CD4-positive, CD25-positive, alpha-beta regulatory T cell (primary cell): ENCODE measurements around the gene CASP10. TPM values are rescaled to one million over a fixed set of nuclear protein-coding genes. Genes with fewer than 3 reads are reported as not detected.

ENCODE experiments used
- ATAC-seq, 2 donors: fragments of 150-1000 bp; cut with Tn5 transposase; one replicate each; pipeline ENCODE4 v1.10.0; 2021; ENCODE audit warnings: low read depth in 2 of 2, moderate number of reproducible peaks in 2 of 2, moderate library complexity in 1 of 2
- DNase-seq, 3 donors: peaks; one replicate each; pipeline versions ENCODE4 v3.0.0 to v3.0.0-alpha.2; 2012 to 2022; ENCODE audit warnings: mixed read lengths in 1 of 3
- H3K27ac ChIP-seq: one replicate; pipeline ENCODE4 v1.7.0; 2013; ENCODE audit warnings: mild to moderate bottlenecking, low read length; ENCODE audit not compliant: insufficient read depth, poor library complexity, severe bottlenecking
- H3K27me3 ChIP-seq: one replicate; pipeline ENCODE4 v1.7.0; 2013; ENCODE audit warnings: low read length; ENCODE audit not compliant: control insufficient read depth, insufficient read depth
- H3K36me3 ChIP-seq: one replicate; pipeline ENCODE4 v1.7.0; 2013; ENCODE audit warnings: mild to moderate bottlenecking, low read length, moderate library complexity; ENCODE audit not compliant: control insufficient read depth, insufficient read depth
- H3K4me1 ChIP-seq: 2 replicates; pipeline ENCODE4 v1.7.0; 2013; ENCODE audit warnings: mild to moderate bottlenecking, low read length; ENCODE audit not compliant: insufficient read depth, control insufficient read depth, poor library complexity, severe bottlenecking
- H3K4me3 ChIP-seq: one replicate; pipeline ENCODE4 v1.7.0; 2013; ENCODE audit warnings: low read depth, mild to moderate bottlenecking, low read length, moderate library complexity
- H3K9me3 ChIP-seq, 2 experiments: 1 replicate in 1 of 2; 2 replicates in 1 of 2; pipeline ENCODE4 v1.7.0; 2013; ENCODE audit warnings: low read length in 2 of 2, mild to moderate bottlenecking in 1 of 2, moderate library complexity in 1 of 2; ENCODE audit not compliant: control insufficient read depth in 2 of 2
- H3K27ac Mint-ChIP-seq, 3 donors: one replicate each; pipeline ENCODE4 v1.8.0; 2020 to 2022; ENCODE audit warnings: mild to moderate bottlenecking in 3 of 3, mixed read lengths in 3 of 3, moderate library complexity in 2 of 3
- H3K27me3 Mint-ChIP-seq: one replicate; pipeline ENCODE4 v1.8.0; 2022; ENCODE audit warnings: mild to moderate bottlenecking, mixed read lengths
- H3K36me3 Mint-ChIP-seq: one replicate; pipeline ENCODE4 v1.8.0; 2020; ENCODE audit warnings: mixed read lengths
- H3K4me1 Mint-ChIP-seq, 4 donors: one replicate each; pipeline ENCODE4 v1.8.0; 2020 to 2022; ENCODE audit warnings: mixed read lengths in 4 of 4, mild to moderate bottlenecking in 1 of 4
- H3K4me3 Mint-ChIP-seq, 4 donors: one replicate each; pipeline ENCODE4 v1.8.0; 2020 to 2022; ENCODE audit warnings: mild to moderate bottlenecking in 4 of 4, mixed read lengths in 4 of 4, moderate library complexity in 3 of 4
- H3K9me3 Mint-ChIP-seq, 7 donors: one replicate each; pipeline ENCODE4 v1.8.0; 2020 to 2022; ENCODE audit warnings: mixed read lengths in 7 of 7, mild to moderate bottlenecking in 3 of 7, moderate library complexity in 2 of 7
- polyA plus RNA-seq, 4 donors: library from polyadenylated mRNA; unstranded; fragments of 300-500 nt; fragmentation: Illumina TruSeq; gene quantifications; one replicate each; pipeline ENCODE4 v1.2.3, GENCODE V29; 2021
- total RNA-seq: library from RNA; stranded (reverse); gene quantifications from one replicate; pipeline ENCODE4 v1.2.3, GENCODE V29; 2022

The CASP10 gene
- total and polyA plus RNA-seq, 5 donors from 2014 or later: 4.4 to 15.1 (median 6.0) TPM

GRCh38 chr2:201216918-201217317 lies 34.0 kb downstream of the CASP10 start:
- H3K27me3 Mint-ChIP-seq: no peaks in the 10 kb centered on the region
- peaks cover 0 to 35% (median 6%) of the 10 kb centered on the region in 4 donors for H3K4me1 Mint-ChIP-seq
- H3K9me3 ChIP-seq: no peaks in the 10 kb centered on the region
- no peak for ATAC-seq
- no peak overlapping the region for H3K27ac ChIP-seq
- no peaks in the 10 kb centered on the region for H3K4me1 ChIP-seq
- peak overlapping the region in 1 of 3 donors; percentile 45 for H3K27ac Mint-ChIP-seq
- H3K4me3 Mint-ChIP-seq: no peak overlapping the region
- peaks cover 20% of the 10 kb centered on the region for H3K36me3 Mint-ChIP-seq
- DNase-seq: no peak
- peaks cover 22% of the 10 kb centered on the region for H3K36me3 ChIP-seq
- H3K9me3 Mint-ChIP-seq: peaks cover 0 to 1% (median 0%) of the 10 kb centered on the region in 7 donors
- H3K4me3 ChIP-seq: no peak overlapping the region
- H3K27me3 ChIP-seq: no peaks in the 10 kb centered on the region

DNA sequence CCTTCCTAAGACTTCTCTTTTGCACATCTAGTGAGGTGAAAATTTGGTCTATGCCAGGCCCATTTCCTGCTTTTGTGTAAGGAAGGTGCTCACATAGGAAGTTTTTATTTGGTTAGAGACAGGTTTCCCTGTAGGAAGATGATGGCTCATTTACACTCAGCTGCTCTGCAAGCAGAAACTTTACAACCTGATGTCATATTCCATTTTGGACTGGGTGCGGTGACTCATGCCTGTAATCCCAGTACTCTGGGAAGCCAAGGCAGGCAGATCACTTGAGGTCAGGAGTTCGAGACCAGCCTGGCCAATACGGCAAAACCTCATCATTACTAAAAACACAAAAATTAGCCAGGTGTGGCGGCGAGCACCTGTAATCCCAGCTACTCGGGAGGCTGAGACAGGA lies 35.8 kb downstream of the CASP10 start:
- Histone ChIP-seq H3K27ac (no peak overlapping the region), H3K36me3 (peaks cover 22% of the 10 kb centered on the region)

GRCh38 chr2:201219328-201220096 lies 36.6 kb downstream of the CASP10 start:
- H3K36me3 Mint-ChIP-seq: peaks cover 21% of the 10 kb centered on the region
- H3K4me1 ChIP-seq: no peaks in the 10 kb centered on the region
- H3K4me3 ChIP-seq: no peak overlapping the region
- no peaks in the 10 kb centered on the region for H3K9me3 Mint-ChIP-seq
- ATAC-seq (no peak), DNase-seq (no peak)
- H3K4me1 Mint-ChIP-seq: peaks cover 0 to 40% (median 8%) of the 10 kb centered on the region in 4 donors
- H3K4me3 Mint-ChIP-seq: peak overlapping the region in 1 of 4 donors; percentile 26
- H3K27ac ChIP-seq: no peak overlapping the region
- peaks cover 22% of the 10 kb centered on the region for H3K36me3 ChIP-seq
- no peaks in the 10 kb centered on the region for H3K9me3 ChIP-seq
- H3K27ac Mint-ChIP-seq: peak overlapping the region in 2 of 3 donors; percentile 72 to 77
- no peaks in the 10 kb centered on the region for H3K27me3 Mint-ChIP-seq
- no peaks in the 10 kb centered on the region for H3K27me3 ChIP-seq

More for the DNA sequence above, 35.8 kb downstream of the CASP10 start:
- DNase-seq (no peak), ATAC-seq (no peak)
- no peaks in the 10 kb centered on the region for H3K9me3 ChIP-seq
- no peak overlapping the region for H3K27ac Mint-ChIP-seq
- no peak overlapping the region for H3K4me3 ChIP-seq
- H3K9me3 Mint-ChIP-seq: peaks cover 0 to 1% (median 0%) of the 10 kb centered on the region in 7 donors
- H3K27me3 ChIP-seq: no peaks in the 10 kb centered on the region
- H3K36me3 Mint-ChIP-seq: peaks cover 21% of the 10 kb centered on the region
- H3K4me1 ChIP-seq: no peaks in the 10 kb centered on the region
- no peak overlapping the region for H3K4me3 Mint-ChIP-seq
- peaks cover 0 to 39% (median 8%) of the 10 kb centered on the region in 4 donors for H3K4me1 Mint-ChIP-seq
- H3K27me3 Mint-ChIP-seq: no peaks in the 10 kb centered on the region

DNA sequence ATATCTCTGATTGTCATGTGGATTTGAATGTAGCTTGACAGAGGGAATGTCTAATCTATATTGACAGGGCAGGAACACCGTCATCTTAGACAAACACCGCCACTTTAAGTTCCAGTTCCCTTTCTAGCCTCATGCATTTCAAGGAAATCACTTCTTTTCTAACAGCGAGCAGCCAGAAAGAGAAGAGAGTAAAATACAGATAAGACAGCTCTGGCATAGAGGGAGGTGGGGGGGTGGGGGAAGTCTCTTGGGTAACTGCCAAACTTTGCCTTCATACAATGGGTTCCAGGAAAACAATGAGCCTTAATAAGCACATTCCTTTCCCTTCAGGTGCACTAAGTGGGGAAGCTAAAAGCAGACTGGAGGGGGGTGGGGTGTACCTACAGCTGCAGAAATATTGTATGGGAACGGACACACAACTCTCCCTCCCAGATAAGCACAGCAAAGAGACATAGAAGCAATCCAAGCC lies 37.2 kb downstream of the CASP10 start:
- Histone ChIP-seq H3K27me3 (no peaks in the 10 kb centered on the region), H3K36me3 (peaks cover 22% of the 10 kb centered on the region), H3K9me3 (no peaks in the 10 kb centered on the region), H3K4me1 (no peaks in the 10 kb centered on the region), H3K4me3 (no peak overlapping the region), H3K27ac (no peak overlapping the region)
- ATAC-seq: no peak
- peaks cover 0 to 39% (median 8%) of the 10 kb centered on the region in 4 donors for H3K4me1 Mint-ChIP-seq
- H3K4me3 Mint-ChIP-seq: peak overlapping the region in 1 of 4 donors; percentile 26
- DNase-seq: peak in 1 of 3 donors; percentile 38
- no peaks in the 10 kb centered on the region for H3K27me3 Mint-ChIP-seq
- no peaks in the 10 kb centered on the region for H3K9me3 Mint-ChIP-seq
- H3K27ac Mint-ChIP-seq: peak overlapping the region; percentile 57 to 77 (median 72)
- peaks cover 21% of the 10 kb centered on the region for H3K36me3 Mint-ChIP-seq

GRCh38 chr2:201223089-201224073 lies 40.4 kb downstream of the CASP10 start:
- no peak overlapping the region for H3K4me3 ChIP-seq
- peaks cover 0 to 31% (median 10%) of the 10 kb centered on the region in 4 donors for H3K4me1 Mint-ChIP-seq
- H3K9me3 Mint-ChIP-seq: no peaks in the 10 kb centered on the region
- H3K27me3 Mint-ChIP-seq: no peaks in the 10 kb centered on the region
- no peaks in the 10 kb centered on the region for H3K4me1 ChIP-seq
- H3K27ac Mint-ChIP-seq: peak overlapping the region; percentile 39 to 74 (median 62)
- ATAC-seq: no peak
- peaks cover 9% of the 10 kb centered on the region for H3K36me3 ChIP-seq
- H3K27ac ChIP-seq: no peak overlapping the region
- no peaks in the 10 kb centered on the region for H3K27me3 ChIP-seq
- peaks cover 17% of the 10 kb centered on the region for H3K36me3 Mint-ChIP-seq
- H3K4me3 Mint-ChIP-seq: no peak overlapping the region
- DNase-seq: peak in 1 of 3 donors; percentile 35
- H3K9me3 ChIP-seq: no peaks in the 10 kb centered on the region

DNA sequence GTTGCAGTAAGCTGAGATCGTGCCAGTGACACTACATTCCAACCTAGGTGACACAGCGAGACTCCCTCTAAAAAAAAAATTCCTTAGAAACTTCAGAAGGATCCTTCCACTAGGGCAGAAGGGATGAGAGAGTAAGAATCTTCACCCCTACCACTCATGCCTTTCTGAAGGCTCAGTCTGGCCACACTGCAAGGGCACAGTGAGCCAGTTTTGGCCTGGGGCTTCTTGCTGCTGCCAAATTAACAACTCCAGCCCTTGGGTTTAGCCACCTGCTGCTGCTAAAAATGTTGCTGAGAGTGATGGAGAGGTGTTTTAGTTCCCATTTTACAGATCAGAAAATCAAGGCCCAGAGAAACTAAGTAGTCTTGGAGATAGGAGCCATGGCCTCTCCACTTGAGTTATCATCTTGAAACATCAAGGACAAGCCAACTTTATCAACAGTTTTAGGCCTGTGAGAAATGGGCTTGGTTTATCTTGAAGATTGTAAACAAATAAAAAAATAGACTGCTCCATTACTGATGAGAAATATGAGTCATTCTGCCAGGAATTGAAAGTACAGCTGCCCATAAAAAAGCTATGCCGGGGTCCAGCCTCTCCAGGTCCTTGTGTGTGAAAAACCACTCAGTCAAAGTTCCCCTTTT lies 45.5 kb downstream of the CASP10 start:
- Mint-ChIP-seq H3K27me3 (no peaks in the 10 kb centered on the region), H3K4me3 (no peak overlapping the region), H3K9me3 (no peaks in the 10 kb centered on the region), H3K27ac (peak overlapping the region in 2 of 3 donors; percentile 58 to 71), H3K4me1 (peaks cover 14 to 36% (median 18%) of the 10 kb centered on the region in 4 donors), H3K36me3 (peaks cover 3% of the 10 kb centered on the region)
- Histone ChIP-seq H3K36me3 (no peaks in the 10 kb centered on the region), H3K27ac (no peak overlapping the region), H3K4me1 (peaks cover 22% of the 10 kb centered on the region), H3K27me3 (no peaks in the 10 kb centered on the region), H3K9me3 (no peaks in the 10 kb centered on the region), H3K4me3 (no peak overlapping the region)
- no peak for ATAC-seq
- DNase-seq: peak in 1 of 3 donors; percentile 49

- H3K27ac Mint-ChIP-seq: peak overlapping the region in 2 of 3 donors; percentile 54 to 71
- Histone ChIP-seq H3K36me3 (no peaks in the 10 kb centered on the region), H3K4me1 (peaks cover 22% of the 10 kb centered on the region), H3K27me3 (no peaks in the 10 kb centered on the region), H3K27ac (no peak overlapping the region), H3K9me3 (no peaks in the 10 kb centered on the region), H3K4me3 (no peak overlapping the region)
- H3K4me1 Mint-ChIP-seq: peaks cover 16 to 33% (median 17%) of the 10 kb centered on the region in 4 donors
- no peaks in the 10 kb centered on the region for H3K27me3 Mint-ChIP-seq
- no peak overlapping the region for H3K4me3 Mint-ChIP-seq
- no peak for ATAC-seq
- peaks cover 3% of the 10 kb centered on the region for H3K36me3 Mint-ChIP-seq
- peak in 1 of 3 donors; percentile 51 for DNase-seq
- H3K9me3 Mint-ChIP-seq: no peaks in the 10 kb centered on the region
Observed at GRCh38 chr2:201228912-201229290, 46.0 kb downstream of the CASP10 start.
